Superior temporal gyrus (tissue), 1 donor: Measurements from ENCODE around the gene OGN.
"Not testable (repeated sequence)": the region's sequence is repeated elsewhere in the genome, so short reads cannot be mapped to it uniquely, and the experiment has no call there.

ENCODE experiments used
- DNase-seq: peaks from one replicate; pipeline ENCODE4 v3.0.0-alpha.2; 2016; ENCODE audit errors: extremely low spot score

OGN gene

GRCh38 chr9:92404042-92404836 is at the start of gene OGN:
OGN (minus strand) TSS chr9:92404578; CDS start chr9:92403407, 1,171 bp downstream.
- DNase-seq, result no peak

GRCh38 chr9:92446536-92446935 is 42.2 kb upstream of the OGN start:
- no peak for DNase-seq

- no peak for DNase-seq
Observed at GRCh38 chr9:92444841-92445240, 40.5 kb upstream of the OGN start.

- no peak for DNase-seq
Observed at GRCh38 chr9:92440751-92441046, 36.3 kb upstream of the OGN start.

- no peak for DNase-seq
Observed at GRCh38 chr9:92439921-92440750, 35.8 kb upstream of the OGN start.

- DNase-seq, result no peak
Observed at GRCh38 chr9:92438900-92439526, 34.6 kb upstream of the OGN start.

- DNase-seq, result no peak
Observed at GRCh38 chr9:92435263-92435662, 30.9 kb upstream of the OGN start.

- DNase-seq, result no peak
Observed at GRCh38 chr9:92432972-92433548, 28.7 kb upstream of the OGN start.

- peak; percentile 62 for DNase-seq
Observed at GRCh38 chr9:92432350-92432749, 28.0 kb upstream of the OGN start.

- no peak for DNase-seq
Observed at GRCh38 chr9:92429836-92430235, 25.5 kb upstream of the OGN start.

GRCh38 chr9:92426501-92427145 is 22.2 kb upstream of the OGN start:
- DNase-seq, result no peak

- no peak for DNase-seq
Observed at GRCh38 chr9:92425474-92425873, 21.1 kb upstream of the OGN start.

- no peak for DNase-seq
Observed at GRCh38 chr9:92424340-92424739, 20.0 kb upstream of the OGN start, which contains the start of gene OMD. OMD (minus strand) TSS chr9:92424471; CDS start chr9:92417558, 6,913 bp downstream.

- no peak for DNase-seq
Observed at GRCh38 chr9:92423612-92424011, 19.2 kb upstream of the OGN start.

GRCh38 chr9:92422611-92423338 is 18.4 kb upstream of the OGN start:
- DNase-seq, result no peak

- DNase-seq, result no peak
Observed at GRCh38 chr9:92414566-92414965, 10.2 kb upstream of the OGN start.

- not testable (repeated sequence) for DNase-seq
Observed at GRCh38 chr9:92411157-92411556, 6.8 kb upstream of the OGN start.

GRCh38 chr9:92408747-92409478 is 4.5 kb upstream of the OGN start:
- DNase-seq, result no peak

GRCh38 chr9:92407818-92408217 is 3.4 kb upstream of the OGN start:
- DNase-seq, result no peak

GRCh38 chr9:92406477-92406876 is 2.1 kb upstream of the OGN start:
- DNase-seq, result no peak
